ENCODE results near the gene TARBP1. TPM values are rescaled to one million over a fixed set of nuclear protein-coding genes. Genes with fewer than 3 reads are reported as not detected.

The TARBP1 gene
- total and polyA plus RNA-seq, 2 of the 8 experiments (the other 6 are each of a cell fraction or from before 2014, with no cell fraction given) = 21.9 to 32.3 TPM

GRCh38 chr1:234489698-234490077 lies 10.7 kb upstream of the TARBP1 start:
- WGBS, 2 experiments (ENCODE audit: extremely low coverage in 1 of 2, insufficient coverage in 1 of 2, insufficient read length in 1 of 2, insufficient replicate concordance in 2 of 2, low coverage in 1 of 2, low lambda C conversion rate in 2 of 2, missing lambda C conversion rate in 1 of 2) = 90% methylated on average over 2 of the region's 2 CpGs; no CpG with 5 or more reads in 1 of the 2 experiments
- no peaks in the 10 kb centered on the region for H3K23me2 ChIP-seq (ENCODE audit: low read depth, low read length)
- H3K4me3 ChIP-seq (ENCODE audit: extremely low read depth in 1 of 4, insufficient read depth in 2 of 4, low read depth in 3 of 4, low read length in 4 of 4) = no peak overlapping the region

More at GRCh38 chr1:234489698-234490077, 10.7 kb upstream of the TARBP1 start:
- Histone ChIP-seq H3K79me1 (ENCODE audit: low read depth, low read length) (no peaks in the 10 kb centered on the region), H4K91ac (replicated peaks; ENCODE audit: insufficient read length, low read length) (no peak overlapping the region), H2BK120ac (replicated peaks; ENCODE audit: low read depth, low read length) (no peak overlapping the region), H3K56ac (replicated peaks; ENCODE audit: insufficient read length, low read depth, low read length) (no peak overlapping the region), H2BK20ac (ENCODE audit: low read length) (no peak overlapping the region), H3K27ac (ENCODE audit: low read depth, low read length) (no peak overlapping the region), H3K27me3 (replicated peaks in 1 of 4; ENCODE audit: control insufficient read depth in 3 of 4, extremely low read depth in 1 of 4, insufficient read depth in 3 of 4, low read length in 3 of 4) (no peaks in the 10 kb centered on the region), H3K4ac (replicated peaks; ENCODE audit: insufficient read length, low read depth, low read length) (no peak overlapping the region), H3K36me3 (ENCODE audit: control insufficient read depth in 2 of 4, insufficient read depth in 4 of 4, low read length in 3 of 4) (no peaks in the 10 kb centered on the region), H2BK5ac (ENCODE audit: low read depth, low read length) (no peak overlapping the region), H2AK5ac (ENCODE audit: low read depth, low read length) (no peak overlapping the region), H3K23ac (ENCODE audit: insufficient read length) (no peak overlapping the region), H3K14ac (ENCODE audit: insufficient read length) (no peak overlapping the region), H3K9me3 (ENCODE audit: insufficient read depth in 2 of 2, low read depth in 1 of 2, low read length in 1 of 2) (no peaks in the 10 kb centered on the region), H4K20me1 (replicated peaks in 1 of 2; ENCODE audit: control insufficient read depth in 1 of 2, insufficient read depth in 2 of 2, low read length in 2 of 2) (no peaks in the 10 kb centered on the region), H2AFZ (ENCODE audit: low read length) (no peak overlapping the region), H3K18ac (ENCODE audit: extremely low read depth, low read length) (no peak overlapping the region), H3K9ac (replicated peaks in 1 of 4; ENCODE audit: extremely low read depth in 1 of 4, low read depth in 3 of 4, low read length in 3 of 4) (no peak overlapping the region), H4K8ac (ENCODE audit: extremely low read depth, insufficient read depth, low read length) (no peak overlapping the region), H3K4me2 (ENCODE audit: insufficient read depth in 1 of 2, low read depth in 2 of 2, low read length in 2 of 2) (no peak overlapping the region), H2BK12ac (ENCODE audit: low read depth, low read length) (no peak overlapping the region), H2BK15ac (ENCODE audit: low read length) (no peak overlapping the region), H3K4me1 (replicated peaks in 1 of 4; ENCODE audit: control insufficient read depth in 3 of 4, insufficient read depth in 4 of 4, low read length in 3 of 4) (peaks cover 0 to 6% (median 3%) of the 10 kb centered on the region in 4 experiments; a peak in 3 of 7 replicates), H3K79me2 (ENCODE audit: control insufficient read depth in 1 of 2, insufficient read depth in 2 of 2, low read length in 2 of 2) (no peaks in the 10 kb centered on the region), H4K5ac (ENCODE audit: insufficient read length, low read depth, low read length) (no peak overlapping the region)
- POLR2A ChIA-PET (ENCODE audit: partially characterized antibody) = no interaction called here
- CTCF ChIA-PET (ENCODE audit: partially characterized antibody) = interaction anchor here (1.0 to 1.5 kb wide), 3 partner anchors 10 to 604 kb away, joined by 3 to 4 read pairs (median 3); no protein-coding TSS in a partner anchor
- no peak for TF ChIP-seq EP300 (IDR thresholded peaks at IDR 0.05; ENCODE audit: borderline replicate concordance in 1 of 2, low read depth in 2 of 2, low read length in 2 of 2)
- no peak for TF ChIP-seq POLR2A (IDR thresholded peaks at IDR 0.05; ENCODE audit: control extremely low read depth in 1 of 2, low read depth in 2 of 2, low read length in 2 of 2)
- no peak for TF ChIP-seq TAF1 (IDR thresholded peaks at IDR 0.05; ENCODE audit: low read depth, low read length)
- DNase-seq (ENCODE audit: low read depth in 1 of 2, low spot score in 2 of 2) (no peak), FAIRE-seq (no peak)
